ENCODE results near the gene FRMPD2.
"Not testable (repeated sequence)": the region's sequence is repeated elsewhere in the genome, so short reads cannot be mapped to it uniquely, and the experiment has no call there.

The FRMPD2 gene

DNA sequence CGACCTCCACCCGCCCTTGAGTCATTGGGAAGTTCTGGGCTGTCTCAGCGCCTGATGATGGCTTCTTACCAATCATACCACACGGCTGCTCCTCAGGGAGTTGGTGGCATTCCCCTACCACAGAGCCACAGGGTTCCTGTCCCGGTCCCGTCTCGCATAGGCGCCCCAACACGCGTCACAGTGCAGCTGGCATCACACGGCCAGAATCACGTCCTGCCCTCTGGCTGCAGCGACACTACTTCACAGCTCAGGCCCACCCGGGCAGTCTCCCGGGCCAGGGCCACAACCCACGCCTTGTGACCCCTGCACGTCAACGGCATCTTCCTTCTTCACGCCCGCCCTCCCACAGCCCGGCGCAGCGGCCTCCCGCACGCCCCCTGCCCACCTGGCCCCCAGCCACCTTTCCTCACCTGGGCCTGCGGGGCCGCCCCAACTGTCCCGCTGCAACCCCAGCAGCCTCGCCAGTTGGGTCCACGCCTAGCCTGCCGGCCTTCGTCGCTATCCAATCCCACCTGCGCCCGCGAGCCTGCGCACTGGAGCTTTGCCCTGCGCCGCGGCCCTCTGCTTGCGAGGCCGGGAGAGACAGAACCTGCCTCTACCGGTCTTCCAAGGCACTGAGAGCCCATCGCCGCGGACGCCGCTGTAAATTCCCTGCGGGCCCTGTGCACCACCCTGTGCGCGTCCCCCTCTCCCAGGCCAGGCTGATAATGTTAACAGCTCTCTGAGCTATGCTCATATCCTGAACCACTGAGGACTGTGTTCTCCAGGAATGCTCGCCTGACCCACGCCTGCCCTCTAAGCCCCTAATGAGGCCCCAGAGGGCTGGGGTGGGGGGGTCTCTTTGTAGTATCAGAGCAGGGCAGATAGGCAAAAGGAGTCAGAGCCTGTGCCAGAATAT is 134.3 kb downstream of the FRMPD2 start:
- H3K9me3 ChIP-seq (ENCODE audit: control insufficient read depth, low read length); H3K4me3 ChIP-seq (ENCODE audit: insufficient read depth, low read depth, low read length); H3K36me3 ChIP-seq (ENCODE audit: control insufficient read depth, insufficient read depth, low read length); H3K4me1 ChIP-seq (ENCODE audit: control insufficient read depth, insufficient read depth, low read length); H3K27ac ChIP-seq (ENCODE audit: insufficient read depth, low read depth, low read length, poor library complexity, severe bottlenecking); H3K27me3 ChIP-seq (ENCODE audit: control insufficient read depth, insufficient read depth, low read length, poor library complexity, severe bottlenecking): not testable (repeated sequence)
- WGBS, 2 experiments: 95 to 97% methylated on average over 8 of the region's 53 CpGs

DNA sequence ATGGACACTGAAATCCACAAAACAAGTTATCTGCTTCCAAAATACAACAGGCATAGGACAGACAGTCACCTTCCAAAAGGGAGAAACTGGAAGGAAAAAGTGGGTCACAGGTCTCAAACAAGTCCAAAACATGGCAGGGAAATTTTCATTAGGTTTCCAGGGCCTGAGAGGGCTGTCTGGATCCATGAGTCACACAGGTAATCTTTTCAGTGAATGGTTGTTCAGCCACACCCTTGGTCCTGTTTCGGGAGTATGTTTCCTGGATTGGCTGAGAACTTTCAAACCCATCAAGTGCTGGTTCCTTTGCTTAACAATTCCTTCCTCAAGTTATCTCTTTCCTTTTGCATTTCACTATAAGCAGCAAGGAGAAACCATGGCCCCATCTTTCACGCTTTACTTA is 145.5 kb downstream of the FRMPD2 start:
- no CpG with 5 or more reads among the region's 2 CpGs for WGBS, 2 experiments
- H3K27me3 ChIP-seq (ENCODE audit: control insufficient read depth, insufficient read depth, low read length, poor library complexity, severe bottlenecking); H3K36me3 ChIP-seq (ENCODE audit: control insufficient read depth, insufficient read depth, low read length); H3K9me3 ChIP-seq (ENCODE audit: control insufficient read depth, low read length); H3K4me3 ChIP-seq (ENCODE audit: insufficient read depth, low read depth, low read length); H3K4me1 ChIP-seq (ENCODE audit: control insufficient read depth, insufficient read depth, low read length); H3K27ac ChIP-seq (ENCODE audit: insufficient read depth, low read depth, low read length, poor library complexity, severe bottlenecking): not testable (repeated sequence)

DNA sequence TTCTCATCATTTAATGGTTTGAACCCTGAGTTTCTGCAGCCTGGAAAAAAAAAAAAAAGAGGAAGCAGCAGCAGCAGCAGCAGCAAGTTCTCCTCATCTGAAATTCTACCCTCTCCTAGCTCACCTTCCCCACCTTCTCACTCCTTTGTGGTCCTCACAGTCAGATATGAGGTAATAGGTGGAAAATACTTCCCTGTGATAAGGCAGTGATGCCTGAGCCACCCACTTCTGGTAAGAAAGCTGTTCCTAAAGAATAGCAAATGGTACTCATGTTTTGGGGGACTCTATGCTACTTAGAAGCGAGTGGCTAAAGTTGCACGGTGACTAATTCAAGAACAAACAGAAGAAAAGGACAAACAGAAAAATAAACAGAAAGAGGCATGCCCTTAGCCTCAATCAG is 148.2 kb downstream of the FRMPD2 start:
- not testable (repeated sequence) for H3K27ac ChIP-seq (ENCODE audit: insufficient read depth, low read depth, low read length, poor library complexity, severe bottlenecking); H3K4me1 ChIP-seq (ENCODE audit: control insufficient read depth, insufficient read depth, low read length); H3K4me3 ChIP-seq (ENCODE audit: insufficient read depth, low read depth, low read length); H3K27me3 ChIP-seq (ENCODE audit: control insufficient read depth, insufficient read depth, low read length, poor library complexity, severe bottlenecking); H3K36me3 ChIP-seq (ENCODE audit: control insufficient read depth, insufficient read depth, low read length); H3K9me3 ChIP-seq (ENCODE audit: control insufficient read depth, low read length)
- no CpG with 5 or more reads among the region's 2 CpGs for WGBS, 2 experiments

DNA sequence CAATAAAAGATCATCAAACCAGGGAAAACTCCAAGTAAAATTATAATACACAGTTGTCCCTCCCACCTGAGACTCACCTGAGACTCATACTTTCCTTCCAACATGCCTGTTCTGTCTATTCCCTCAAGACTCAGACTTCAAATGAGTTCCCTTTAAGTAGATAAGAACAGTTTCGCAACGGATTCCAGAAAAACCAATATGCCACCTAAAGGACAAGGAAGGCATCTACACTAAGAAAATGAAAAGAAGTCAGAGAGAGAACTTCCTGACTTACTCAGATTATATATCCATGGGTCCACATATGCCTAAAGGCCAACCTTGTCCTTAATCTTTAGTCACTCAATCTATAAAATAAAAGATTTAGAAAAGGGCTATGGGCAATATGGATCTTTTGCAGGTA is 148.9 kb downstream of the FRMPD2 start:
- H3K27ac ChIP-seq (ENCODE audit: insufficient read depth, low read depth, low read length, poor library complexity, severe bottlenecking); H3K4me3 ChIP-seq (ENCODE audit: insufficient read depth, low read depth, low read length); H3K36me3 ChIP-seq (ENCODE audit: control insufficient read depth, insufficient read depth, low read length); H3K4me1 ChIP-seq (ENCODE audit: control insufficient read depth, insufficient read depth, low read length); H3K27me3 ChIP-seq (ENCODE audit: control insufficient read depth, insufficient read depth, low read length, poor library complexity, severe bottlenecking); H3K9me3 ChIP-seq (ENCODE audit: control insufficient read depth, low read length): not testable (repeated sequence)
- WGBS, 2 experiments: no CpG with 5 or more reads among the region's 2 CpGs

DNA sequence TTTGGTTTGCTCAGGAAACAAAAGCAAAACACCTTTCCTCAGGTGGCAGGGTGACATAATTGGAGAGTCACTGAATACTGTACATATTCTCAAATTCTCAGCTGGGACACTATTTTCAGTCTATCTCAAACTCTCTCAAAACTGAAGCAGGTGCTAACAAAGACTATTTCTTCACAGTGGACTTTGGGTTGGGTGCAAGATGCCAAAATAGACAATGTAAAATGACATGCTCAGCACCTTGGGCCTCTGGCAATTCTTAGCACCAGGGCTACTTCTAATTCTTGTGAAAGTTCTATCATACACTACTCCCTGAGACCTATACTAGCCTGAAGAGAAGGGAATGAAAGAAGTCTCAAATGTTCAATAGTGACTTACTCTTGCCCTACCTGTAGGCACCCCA is 151.9 kb downstream of the FRMPD2 start:
- not testable (repeated sequence) for H3K27ac ChIP-seq (ENCODE audit: insufficient read depth, low read depth, low read length, poor library complexity, severe bottlenecking); H3K4me1 ChIP-seq (ENCODE audit: control insufficient read depth, insufficient read depth, low read length); H3K4me3 ChIP-seq (ENCODE audit: insufficient read depth, low read depth, low read length); H3K9me3 ChIP-seq (ENCODE audit: control insufficient read depth, low read length); H3K27me3 ChIP-seq (ENCODE audit: control insufficient read depth, insufficient read depth, low read length, poor library complexity, severe bottlenecking); H3K36me3 ChIP-seq (ENCODE audit: control insufficient read depth, insufficient read depth, low read length)

DNA sequence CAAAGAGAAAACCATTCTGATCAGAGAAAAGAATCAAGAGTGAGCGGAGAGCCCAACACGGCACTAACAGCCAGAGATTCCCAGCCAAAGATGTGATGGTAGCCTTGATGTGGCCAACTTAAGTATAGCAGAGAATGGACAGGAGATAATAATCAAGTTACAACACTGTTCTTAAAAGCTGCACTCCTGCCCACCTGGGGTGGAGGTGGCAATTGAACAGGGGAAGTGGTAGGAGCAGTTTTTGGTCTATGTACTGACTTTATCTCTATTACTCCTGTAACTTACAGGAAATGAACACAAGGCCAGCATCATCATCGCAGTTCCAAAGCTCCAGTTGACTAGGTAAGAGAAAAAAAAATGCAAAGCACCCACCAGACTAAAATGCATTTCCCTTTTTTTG is 164.2 kb downstream of the FRMPD2 start:
- not testable (repeated sequence) for H3K4me3 ChIP-seq (ENCODE audit: insufficient read depth, low read depth, low read length); H3K9me3 ChIP-seq (ENCODE audit: control insufficient read depth, low read length); H3K36me3 ChIP-seq (ENCODE audit: control insufficient read depth, insufficient read depth, low read length); H3K27me3 ChIP-seq (ENCODE audit: control insufficient read depth, insufficient read depth, low read length, poor library complexity, severe bottlenecking); H3K4me1 ChIP-seq (ENCODE audit: control insufficient read depth, insufficient read depth, low read length); H3K27ac ChIP-seq (ENCODE audit: insufficient read depth, low read depth, low read length, poor library complexity, severe bottlenecking)
- WGBS, 2 experiments: no CpG with 5 or more reads among the region's 3 CpGs

All from ectodermal cell (in vitro differentiated cells).